HepG2 (cell line): ENCODE measurements around the gene SOX12.

ENCODE experiments used
- CHD4 ChIP-seq: fragments of 200-600 bp; sonication (generic); IDR thresholded peaks from 2 replicates; pipeline ENCODE4 v1.7.0; 2017; ENCODE audit warnings: mild to moderate bottlenecking, low read length, borderline replicate concordance
- CREB1 ChIP-seq, 2 experiments: fragments of 450-650 bp in 1 of 2; IDR thresholded peaks; 2 replicates each; pipeline ENCODE4 v1.6.1; 2016 to 2017; ENCODE audit warnings: control low read depth in 1 of 2, mild to moderate bottlenecking in 1 of 2, missing compliant biosample characterization in 1 of 2, missing genetic modification characterization in 1 of 2
- CTCF ChIP-seq: sonication (generic); formaldehyde crosslinking; IDR thresholded peaks from 2 replicates; pipeline ENCODE4 v1.5.0; 2020; ENCODE audit warnings: mild to moderate bottlenecking, missing genetic modification reagents, moderate library complexity
- ETS1 ChIP-seq: sonication (generic); formaldehyde crosslinking; IDR thresholded peaks from 2 replicates; pipeline ENCODE4 v1.4.0; 2020; ENCODE audit warnings: missing genetic modification reagents
- NR3C1 ChIP-seq: sonication (generic); formaldehyde crosslinking; IDR thresholded peaks from 2 replicates; pipeline ENCODE4 v1.4.0; 2020; ENCODE audit warnings: missing genetic modification reagents
- SYNCRIP ChIP-seq: fragments of 200-400 bp; formaldehyde crosslinking; IDR thresholded peaks from 2 replicates; pipeline ENCODE4 v1.6.1; 2018; ENCODE audit warnings: mild to moderate bottlenecking, low read depth, low read length; ENCODE audit not compliant: insufficient read depth
- ZBTB43 ChIP-seq: sonication (generic); formaldehyde crosslinking; conservative IDR thresholded peaks from 2 replicates; pipeline ENCODE4 v1.4.0; 2020; ENCODE audit warnings: missing genetic modification reagents
- ZFP37 ChIP-seq: sonication (generic); formaldehyde crosslinking; IDR thresholded peaks from 2 replicates; pipeline ENCODE4 v1.4.0; 2020; ENCODE audit warnings: missing genetic modification reagents, borderline replicate concordance
- ZNF224 ChIP-seq: sonication (generic); formaldehyde crosslinking; IDR thresholded peaks from 2 replicates; pipeline ENCODE4 v1.5.0; 2020; ENCODE audit warnings: mild to moderate bottlenecking, missing genetic modification reagents
- TF ChIP-seq, protein P1 (sequence below), 2 experiments: fragments of 450-650 bp in 1 of 2; sonication (generic) in 1 of 2; formaldehyde crosslinking; IDR thresholded peaks; 2 replicates each; pipeline versions ENCODE4 v1.5.0 to v1.8.0; 2020 to 2022; ENCODE audit warnings: mild to moderate bottlenecking in 1 of 2, missing genetic modification reagents in 1 of 2
- TF ChIP-seq, protein P2 (sequence below): IDR thresholded peaks from 2 replicates; pipeline ENCODE4 v1.6.1; 2016; ENCODE audit warnings: missing biosample characterization, missing genetic modification reagents, low read depth

DNA sequence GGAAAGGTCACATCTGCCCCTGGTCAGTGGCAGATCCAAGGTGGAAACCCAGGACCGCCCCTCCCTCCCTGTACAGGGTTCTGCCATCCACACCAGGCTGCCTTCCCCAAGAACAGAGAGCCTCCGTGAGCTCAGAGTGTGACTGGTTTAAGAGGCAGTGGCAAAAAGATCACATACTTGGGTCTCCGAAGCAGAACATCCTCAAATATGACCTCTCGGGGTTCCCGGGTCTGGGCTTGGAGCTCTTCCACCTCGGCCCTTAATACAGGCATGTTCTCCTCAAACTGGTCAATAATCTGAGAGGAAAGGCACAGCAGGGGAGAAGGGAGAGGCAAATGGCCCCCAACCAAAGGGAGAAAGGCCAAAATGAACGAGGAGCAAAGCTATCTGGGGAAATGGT is 49.6 kb upstream of the SOX12 start:
- TF ChIP-seq ZBTB43 (CRISPR knock-in tag) (no peak), CHD4 (no peak), SYNCRIP (no peak), ZNF224 (CRISPR knock-in tag) (no peak), CREB1 (IDR thresholded peaks at IDR 0.05) (no peak), CREB1 (CRISPR knock-in tag; IDR thresholded peaks at IDR 0.05) (no peak), CTCF (CRISPR knock-in tag) (no peak), ETS1 (CRISPR knock-in tag) (no peak), ZFP37 (CRISPR knock-in tag) (no peak), NR3C1 (no peak)
- TF ChIP-seq, protein P1, sequence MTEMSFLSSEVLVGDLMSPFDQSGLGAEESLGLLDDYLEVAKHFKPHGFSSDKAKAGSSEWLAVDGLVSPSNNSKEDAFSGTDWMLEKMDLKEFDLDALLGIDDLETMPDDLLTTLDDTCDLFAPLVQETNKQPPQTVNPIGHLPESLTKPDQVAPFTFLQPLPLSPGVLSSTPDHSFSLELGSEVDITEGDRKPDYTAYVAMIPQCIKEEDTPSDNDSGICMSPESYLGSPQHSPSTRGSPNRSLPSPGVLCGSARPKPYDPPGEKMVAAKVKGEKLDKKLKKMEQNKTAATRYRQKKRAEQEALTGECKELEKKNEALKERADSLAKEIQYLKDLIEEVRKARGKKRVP (CRISPR knock-in tag; IDR thresholded peaks at IDR 0.05): no peak
- TF ChIP-seq, protein P2, sequence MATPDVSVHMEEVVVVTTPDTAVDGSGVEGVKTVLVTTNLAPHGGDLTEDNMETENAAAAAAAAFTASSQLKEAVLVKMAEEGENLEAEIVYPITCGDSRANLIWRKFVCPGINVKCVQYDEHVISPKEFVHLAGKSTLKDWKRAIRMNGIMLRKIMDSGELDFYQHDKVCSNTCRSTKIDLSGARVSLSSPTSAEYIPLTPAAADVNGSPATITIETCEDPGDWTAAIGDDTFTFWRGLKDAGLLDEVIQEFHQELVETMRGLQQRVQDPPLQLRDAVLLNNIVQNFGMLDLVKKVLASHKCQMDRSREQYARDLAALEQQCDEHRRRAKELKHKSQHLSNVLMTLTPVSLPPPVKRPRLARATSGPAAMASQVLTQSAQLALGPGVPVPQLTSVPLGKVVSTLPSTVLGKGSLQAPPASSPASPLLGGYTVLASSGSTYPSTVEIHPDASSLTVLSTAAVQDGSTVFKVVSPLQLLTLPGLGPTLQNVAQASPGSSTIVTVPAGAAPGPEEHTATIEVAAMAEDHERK (CRISPR knock-in tag): no peak
